ENCODE results near the gene ASB16. TPM values are rescaled to one million over a fixed set of nuclear protein-coding genes. Genes with fewer than 3 reads are reported as not detected.

Gene ASB16
- total RNA-seq, 1 experiment from 2014 or later = 0.11 TPM

DNA sequence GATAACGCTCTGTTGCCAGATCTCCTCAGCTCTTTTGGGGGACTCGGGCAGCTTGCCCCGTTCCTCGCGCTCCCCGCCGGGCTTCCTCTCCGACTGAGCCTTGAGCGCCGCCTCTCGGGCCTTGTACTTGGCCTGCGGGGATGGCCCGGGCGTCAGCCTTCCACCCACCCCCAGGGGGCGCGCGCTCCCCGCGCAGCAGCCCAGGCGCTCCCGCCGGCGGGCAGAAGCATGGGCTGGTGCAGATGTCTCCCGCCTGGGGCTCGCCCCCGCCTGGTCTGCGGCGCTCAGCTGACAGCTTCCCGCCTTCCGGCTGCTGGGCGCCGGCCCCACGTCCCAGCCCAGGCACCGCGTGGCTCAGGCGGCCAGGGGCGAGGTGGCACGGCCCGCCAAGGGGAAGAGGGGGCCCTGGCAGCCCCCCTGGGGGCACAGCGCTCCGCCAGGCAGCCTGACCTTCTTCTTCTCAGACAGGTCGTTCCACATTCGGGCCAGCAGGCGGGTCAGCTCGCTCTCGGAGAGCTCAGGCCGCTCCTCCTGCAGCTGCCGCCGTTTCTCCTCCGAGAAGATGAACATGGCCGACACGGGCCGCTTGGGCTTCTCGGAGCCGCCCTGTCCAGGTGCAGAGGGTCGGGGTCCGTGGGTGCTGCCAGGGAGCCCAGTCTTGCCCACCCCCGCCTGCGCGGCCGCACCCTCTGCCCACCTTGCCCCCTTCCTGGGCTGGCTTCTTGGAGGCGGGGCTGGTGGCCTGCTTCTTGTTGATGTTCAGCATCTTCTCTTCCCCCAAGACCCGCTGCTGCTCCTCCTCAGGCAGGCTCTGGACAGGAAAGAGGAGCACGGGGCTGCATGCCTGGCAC, 40.1 kb downstream of the ASB16 start (continued):
- TF ChIP-seq GABPB1 (CRISPR knock-in tag; IDR thresholded peaks at IDR 0.05) (no peak), ZNF423 (CRISPR knock-in tag; IDR thresholded peaks at IDR 0.05) (no peak), CREM (CRISPR knock-in tag; IDR thresholded peaks at IDR 0.05) (peak; percentile 50), FOXK1 (CRISPR knock-in tag; IDR thresholded peaks at IDR 0.05) (peak; percentile 83), MXD4 (CRISPR knock-in tag; IDR thresholded peaks at IDR 0.05; ENCODE audit: borderline replicate concordance) (no peak), FOXJ3 (CRISPR knock-in tag; IDR thresholded peaks at IDR 0.05; ENCODE audit: borderline replicate concordance) (no peak), SMAD4 (CRISPR knock-in tag; IDR thresholded peaks at IDR 0.05) (no peak), ZNF232 (CRISPR knock-in tag; IDR thresholded peaks at IDR 0.05) (no peak), TCF7 (CRISPR knock-in tag; IDR thresholded peaks at IDR 0.05; ENCODE audit: low read depth) (peak; percentile 62; the same call in 1 of the 2 replicates), NR1H2 (CRISPR knock-in tag; IDR thresholded peaks at IDR 0.05) (no peak)
- TF ChIP-seq, protein P1, sequence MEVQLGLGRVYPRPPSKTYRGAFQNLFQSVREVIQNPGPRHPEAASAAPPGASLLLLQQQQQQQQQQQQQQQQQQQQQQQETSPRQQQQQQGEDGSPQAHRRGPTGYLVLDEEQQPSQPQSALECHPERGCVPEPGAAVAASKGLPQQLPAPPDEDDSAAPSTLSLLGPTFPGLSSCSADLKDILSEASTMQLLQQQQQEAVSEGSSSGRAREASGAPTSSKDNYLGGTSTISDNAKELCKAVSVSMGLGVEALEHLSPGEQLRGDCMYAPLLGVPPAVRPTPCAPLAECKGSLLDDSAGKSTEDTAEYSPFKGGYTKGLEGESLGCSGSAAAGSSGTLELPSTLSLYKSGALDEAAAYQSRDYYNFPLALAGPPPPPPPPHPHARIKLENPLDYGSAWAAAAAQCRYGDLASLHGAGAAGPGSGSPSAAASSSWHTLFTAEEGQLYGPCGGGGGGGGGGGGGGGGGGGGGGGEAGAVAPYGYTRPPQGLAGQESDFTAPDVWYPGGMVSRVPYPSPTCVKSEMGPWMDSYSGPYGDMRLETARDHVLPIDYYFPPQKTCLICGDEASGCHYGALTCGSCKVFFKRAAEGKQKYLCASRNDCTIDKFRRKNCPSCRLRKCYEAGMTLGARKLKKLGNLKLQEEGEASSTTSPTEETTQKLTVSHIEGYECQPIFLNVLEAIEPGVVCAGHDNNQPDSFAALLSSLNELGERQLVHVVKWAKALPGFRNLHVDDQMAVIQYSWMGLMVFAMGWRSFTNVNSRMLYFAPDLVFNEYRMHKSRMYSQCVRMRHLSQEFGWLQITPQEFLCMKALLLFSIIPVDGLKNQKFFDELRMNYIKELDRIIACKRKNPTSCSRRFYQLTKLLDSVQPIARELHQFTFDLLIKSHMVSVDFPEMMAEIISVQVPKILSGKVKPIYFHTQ (CRISPR knock-in tag; IDR thresholded peaks at IDR 0.05) = no peak
- TF ChIP-seq, protein P2, sequence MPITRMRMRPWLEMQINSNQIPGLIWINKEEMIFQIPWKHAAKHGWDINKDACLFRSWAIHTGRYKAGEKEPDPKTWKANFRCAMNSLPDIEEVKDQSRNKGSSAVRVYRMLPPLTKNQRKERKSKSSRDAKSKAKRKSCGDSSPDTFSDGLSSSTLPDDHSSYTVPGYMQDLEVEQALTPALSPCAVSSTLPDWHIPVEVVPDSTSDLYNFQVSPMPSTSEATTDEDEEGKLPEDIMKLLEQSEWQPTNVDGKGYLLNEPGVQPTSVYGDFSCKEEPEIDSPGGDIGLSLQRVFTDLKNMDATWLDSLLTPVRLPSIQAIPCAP (CRISPR knock-in tag; IDR thresholded peaks at IDR 0.05) = 0 out of 2 replicates have a peak, but pooled peaks have one; percentile 19
- TF ChIP-seq, protein P3, sequence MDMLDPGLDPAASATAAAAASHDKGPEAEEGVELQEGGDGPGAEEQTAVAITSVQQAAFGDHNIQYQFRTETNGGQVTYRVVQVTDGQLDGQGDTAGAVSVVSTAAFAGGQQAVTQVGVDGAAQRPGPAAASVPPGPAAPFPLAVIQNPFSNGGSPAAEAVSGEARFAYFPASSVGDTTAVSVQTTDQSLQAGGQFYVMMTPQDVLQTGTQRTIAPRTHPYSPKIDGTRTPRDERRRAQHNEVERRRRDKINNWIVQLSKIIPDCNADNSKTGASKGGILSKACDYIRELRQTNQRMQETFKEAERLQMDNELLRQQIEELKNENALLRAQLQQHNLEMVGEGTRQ (CRISPR knock-in tag; IDR thresholded peaks at IDR 0.05) = peak; percentile 72
- TF ChIP-seq, protein P4, sequence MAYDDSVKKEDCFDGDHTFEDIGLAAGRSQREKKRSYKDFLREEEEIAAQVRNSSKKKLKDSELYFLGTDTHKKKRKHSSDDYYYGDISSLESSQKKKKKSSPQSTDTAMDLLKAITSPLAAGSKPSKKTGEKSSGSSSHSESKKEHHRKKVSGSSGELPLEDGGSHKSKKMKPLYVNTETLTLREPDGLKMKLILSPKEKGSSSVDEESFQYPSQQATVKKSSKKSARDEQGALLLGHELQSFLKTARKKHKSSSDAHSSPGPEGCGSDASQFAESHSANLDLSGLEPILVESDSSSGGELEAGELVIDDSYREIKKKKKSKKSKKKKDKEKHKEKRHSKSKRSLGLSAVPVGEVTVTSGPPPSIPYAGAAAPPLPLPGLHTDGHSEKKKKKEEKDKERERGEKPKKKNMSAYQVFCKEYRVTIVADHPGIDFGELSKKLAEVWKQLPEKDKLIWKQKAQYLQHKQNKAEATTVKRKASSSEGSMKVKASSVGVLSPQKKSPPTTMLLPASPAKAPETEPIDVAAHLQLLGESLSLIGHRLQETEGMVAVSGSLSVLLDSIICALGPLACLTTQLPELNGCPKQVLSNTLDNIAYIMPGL (CRISPR knock-in tag; IDR thresholded peaks at IDR 0.05) = peak; percentile 99
- TF ChIP-seq, protein P5, sequence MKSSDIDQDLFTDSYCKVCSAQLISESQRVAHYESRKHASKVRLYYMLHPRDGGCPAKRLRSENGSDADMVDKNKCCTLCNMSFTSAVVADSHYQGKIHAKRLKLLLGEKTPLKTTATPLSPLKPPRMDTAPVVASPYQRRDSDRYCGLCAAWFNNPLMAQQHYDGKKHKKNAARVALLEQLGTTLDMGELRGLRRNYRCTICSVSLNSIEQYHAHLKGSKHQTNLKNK (CRISPR knock-in tag; IDR thresholded peaks at IDR 0.05) = no peak
- TF ChIP-seq, protein P6, sequence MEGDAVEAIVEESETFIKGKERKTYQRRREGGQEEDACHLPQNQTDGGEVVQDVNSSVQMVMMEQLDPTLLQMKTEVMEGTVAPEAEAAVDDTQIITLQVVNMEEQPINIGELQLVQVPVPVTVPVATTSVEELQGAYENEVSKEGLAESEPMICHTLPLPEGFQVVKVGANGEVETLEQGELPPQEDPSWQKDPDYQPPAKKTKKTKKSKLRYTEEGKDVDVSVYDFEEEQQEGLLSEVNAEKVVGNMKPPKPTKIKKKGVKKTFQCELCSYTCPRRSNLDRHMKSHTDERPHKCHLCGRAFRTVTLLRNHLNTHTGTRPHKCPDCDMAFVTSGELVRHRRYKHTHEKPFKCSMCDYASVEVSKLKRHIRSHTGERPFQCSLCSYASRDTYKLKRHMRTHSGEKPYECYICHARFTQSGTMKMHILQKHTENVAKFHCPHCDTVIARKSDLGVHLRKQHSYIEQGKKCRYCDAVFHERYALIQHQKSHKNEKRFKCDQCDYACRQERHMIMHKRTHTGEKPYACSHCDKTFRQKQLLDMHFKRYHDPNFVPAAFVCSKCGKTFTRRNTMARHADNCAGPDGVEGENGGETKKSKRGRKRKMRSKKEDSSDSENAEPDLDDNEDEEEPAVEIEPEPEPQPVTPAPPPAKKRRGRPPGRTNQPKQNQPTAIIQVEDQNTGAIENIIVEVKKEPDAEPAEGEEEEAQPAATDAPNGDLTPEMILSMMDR (IDR thresholded peaks at IDR 0.05) = peak; percentile 95
- TF ChIP-seq, protein P7, sequence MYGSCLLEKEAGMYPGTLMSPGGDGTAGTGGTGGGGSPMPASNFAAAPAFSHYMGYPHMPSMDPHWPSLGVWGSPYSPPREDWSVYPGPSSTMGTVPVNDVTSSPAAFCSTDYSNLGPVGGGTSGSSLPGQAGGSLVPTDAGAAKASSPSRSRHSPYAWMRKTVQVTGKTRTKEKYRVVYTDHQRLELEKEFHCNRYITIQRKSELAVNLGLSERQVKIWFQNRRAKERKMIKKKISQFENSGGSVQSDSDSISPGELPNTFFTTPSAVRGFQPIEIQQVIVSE (CRISPR knock-in tag; IDR thresholded peaks at IDR 0.05; ENCODE audit: borderline replicate concordance) = no peak
- TF ChIP-seq, protein P8, sequence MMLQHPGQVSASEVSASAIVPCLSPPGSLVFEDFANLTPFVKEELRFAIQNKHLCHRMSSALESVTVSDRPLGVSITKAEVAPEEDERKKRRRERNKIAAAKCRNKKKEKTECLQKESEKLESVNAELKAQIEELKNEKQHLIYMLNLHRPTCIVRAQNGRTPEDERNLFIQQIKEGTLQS (CRISPR knock-in tag; conservative IDR thresholded peaks at IDR 0.05) = no peak
